GM19468 (cell line): ENCODE data around the gene ADGRL3.

Source experiments
- ATAC-seq: cut with Tn5 transposase; IDR thresholded peaks from one replicate; pipeline ENCODE4 v1.9.1; 2021; ENCODE audit warnings: mild to moderate bottlenecking, moderate library complexity, moderate number of reproducible peaks; ENCODE audit not compliant: unreplicated experiment; ENCODE audit errors: extremely low read depth

The ADGRL3 gene

DNA sequence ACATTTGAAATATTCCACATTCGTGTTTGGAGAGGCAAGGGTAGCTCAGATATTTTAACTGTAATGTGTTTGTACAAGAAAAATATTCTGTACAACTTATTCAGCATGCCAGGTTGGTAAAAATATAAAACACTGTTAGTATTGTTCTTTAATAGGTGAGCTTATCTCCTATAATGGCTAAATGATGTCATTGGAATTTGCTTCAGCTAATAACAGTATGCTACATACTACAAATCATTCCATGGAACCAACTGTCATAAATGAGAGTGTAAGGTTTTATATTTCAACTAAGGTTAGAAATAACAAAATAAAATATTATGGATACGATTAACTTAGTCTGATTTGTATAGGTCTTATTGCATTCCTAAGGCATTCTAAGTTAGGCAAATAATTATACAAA is 206.6 kb downstream of the ADGRL3 start:
- no peak for ATAC-seq

DNA sequence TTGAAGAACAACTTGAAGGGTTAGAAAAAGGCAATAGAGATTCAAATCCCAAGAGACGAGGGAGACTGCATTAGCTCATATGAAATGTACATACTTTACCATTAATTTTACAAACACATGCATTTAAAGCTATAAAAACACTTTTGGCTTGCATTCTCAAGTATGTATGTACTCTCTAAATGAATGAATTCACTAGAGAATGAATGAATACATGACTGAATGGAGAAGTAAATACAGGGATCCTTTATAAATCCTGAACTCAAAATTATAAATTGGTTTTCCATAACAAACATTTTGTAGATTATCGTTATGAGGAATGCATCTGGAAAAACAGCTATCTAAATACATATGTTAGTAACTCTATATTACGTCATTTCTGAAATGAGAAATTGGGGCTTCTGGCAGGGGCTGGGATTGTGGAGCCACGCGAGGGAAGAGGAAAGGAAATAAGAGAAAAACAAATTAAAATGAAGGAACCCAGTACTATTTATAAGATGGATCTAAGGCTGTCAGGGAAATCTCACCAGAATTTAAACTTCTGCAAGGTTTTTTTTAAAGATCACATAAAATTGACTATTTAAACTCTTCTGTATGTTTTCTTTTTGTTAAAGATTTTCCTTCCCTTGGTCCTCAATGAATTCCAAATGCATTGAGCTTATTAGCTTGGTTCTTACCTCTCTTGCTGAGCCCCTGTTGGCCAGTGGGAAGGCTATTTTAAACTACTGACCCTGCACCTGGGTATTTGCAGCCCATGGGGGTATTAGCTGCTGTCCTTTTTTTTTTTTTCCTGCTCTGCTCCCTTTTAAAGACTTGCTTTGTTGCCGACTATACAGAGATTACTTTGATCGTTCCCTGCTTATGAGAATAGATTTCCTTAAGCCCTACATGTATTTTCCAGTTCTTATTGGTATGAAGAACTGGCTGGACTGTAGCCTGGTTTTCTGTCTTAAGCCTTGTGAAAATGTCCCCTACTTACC is 207.8 kb downstream of the ADGRL3 start:
- ATAC-seq = no peak

DNA sequence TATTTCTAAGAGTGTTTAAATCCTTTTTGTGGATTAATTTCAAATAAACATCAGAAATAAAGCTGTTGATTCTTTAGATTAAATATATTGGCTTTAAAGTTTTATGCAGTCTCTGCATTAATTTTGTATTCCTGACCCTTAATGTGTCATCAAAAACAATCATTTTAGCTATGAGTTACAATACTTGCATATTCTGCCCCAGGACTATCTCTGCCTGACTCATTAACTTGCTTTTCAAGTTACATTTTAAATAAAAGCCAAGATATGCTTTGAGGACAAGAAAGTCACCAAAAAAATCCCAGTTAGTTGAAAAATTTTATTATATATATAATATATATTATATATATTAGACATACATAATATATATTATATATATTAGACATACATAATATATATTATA is 208.7 kb downstream of the ADGRL3 start:
- ATAC-seq = no peak

DNA sequence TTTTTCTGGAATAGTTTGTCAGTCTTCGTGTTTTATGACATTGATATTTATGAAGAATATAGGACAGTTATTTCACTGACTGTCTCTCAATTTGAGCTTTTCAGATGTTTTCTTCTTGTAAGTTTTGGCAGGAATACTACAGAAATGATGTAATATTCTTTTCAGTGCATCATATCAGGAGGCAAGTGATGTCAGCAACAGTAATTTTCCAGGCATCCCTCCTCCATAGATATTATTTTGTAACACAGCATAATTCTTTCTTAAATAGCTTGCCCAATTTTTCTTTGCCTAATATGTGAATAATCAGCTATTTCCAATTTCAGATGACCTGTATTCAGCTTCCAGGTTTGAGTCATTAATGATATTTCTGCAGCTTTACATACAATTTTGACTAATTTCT is 211.1 kb downstream of the ADGRL3 start:
- ATAC-seq = no peak

DNA sequence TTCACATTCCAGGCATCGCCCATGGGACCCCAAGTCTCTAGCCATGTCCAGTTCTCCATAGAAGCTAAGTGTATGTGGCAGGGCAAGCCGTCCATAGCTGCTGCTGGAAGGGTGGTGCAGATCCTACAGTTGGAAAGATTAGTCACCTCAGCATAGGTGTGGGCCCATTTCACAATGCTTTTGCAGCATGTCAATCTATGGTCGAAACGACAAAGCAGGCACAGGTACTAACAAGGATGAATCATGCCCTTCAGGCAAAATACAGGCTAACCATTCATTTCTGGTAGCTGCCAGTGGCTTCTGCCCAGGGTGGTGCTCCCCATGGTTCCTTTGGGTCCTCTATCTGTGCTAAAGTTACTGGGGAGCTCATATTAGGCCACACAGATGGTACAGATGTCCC is 225.2 kb downstream of the ADGRL3 start:
- no peak for ATAC-seq

DNA sequence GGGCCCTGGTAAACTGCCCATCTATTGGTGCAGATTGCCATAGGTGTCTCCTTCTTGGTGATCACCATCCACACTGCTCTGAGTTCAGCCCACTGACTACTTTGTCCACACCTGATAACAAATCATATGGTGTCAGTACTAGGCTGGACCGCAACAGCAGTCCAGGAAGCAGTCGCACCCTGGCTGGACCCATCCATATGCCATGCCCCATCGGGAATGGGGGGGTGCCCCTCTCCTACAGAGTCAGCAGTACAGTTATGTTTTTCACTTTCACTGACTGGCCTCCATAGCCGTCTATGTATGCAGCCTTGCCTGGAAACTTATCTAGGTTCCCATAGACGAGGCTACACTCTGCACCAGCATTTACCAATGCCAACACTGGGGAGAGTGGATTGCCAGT is 226.1 kb downstream of the ADGRL3 start:
- no peak for ATAC-seq

DNA sequence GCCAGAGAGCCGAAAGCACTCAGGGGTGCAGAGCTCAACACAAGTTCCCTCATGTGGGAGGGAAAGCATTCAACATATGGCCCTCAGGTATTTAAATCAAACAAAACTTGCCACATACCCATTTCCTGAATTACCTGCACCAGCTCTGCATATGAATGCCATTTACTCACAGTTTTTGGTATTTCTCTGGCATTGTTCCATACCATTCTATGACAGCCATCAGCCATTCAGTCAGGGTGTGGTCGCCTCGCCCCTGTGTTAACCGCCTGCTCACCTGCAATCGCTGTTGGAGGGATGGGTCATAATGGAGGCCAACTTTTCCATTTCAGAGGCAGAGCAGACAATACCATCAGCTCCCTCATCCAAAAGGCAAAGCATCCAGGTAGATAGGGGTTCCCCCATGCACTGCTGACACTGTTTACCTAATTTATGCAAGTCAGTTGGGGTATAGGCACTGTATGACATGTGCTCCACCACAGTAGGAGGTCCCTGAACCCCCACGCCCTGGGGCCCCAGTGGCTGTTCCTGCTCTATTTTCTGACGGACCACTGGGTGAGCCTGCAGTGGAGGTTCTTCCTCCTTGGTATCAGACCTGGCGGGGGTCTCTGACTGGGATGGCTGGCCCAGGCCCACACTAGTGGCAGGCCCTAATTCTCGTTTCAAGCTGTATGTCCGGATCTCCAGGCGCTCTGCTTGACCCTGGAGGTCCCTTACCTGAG is 227.1 kb downstream of the ADGRL3 start:
- no peak for ATAC-seq

DNA sequence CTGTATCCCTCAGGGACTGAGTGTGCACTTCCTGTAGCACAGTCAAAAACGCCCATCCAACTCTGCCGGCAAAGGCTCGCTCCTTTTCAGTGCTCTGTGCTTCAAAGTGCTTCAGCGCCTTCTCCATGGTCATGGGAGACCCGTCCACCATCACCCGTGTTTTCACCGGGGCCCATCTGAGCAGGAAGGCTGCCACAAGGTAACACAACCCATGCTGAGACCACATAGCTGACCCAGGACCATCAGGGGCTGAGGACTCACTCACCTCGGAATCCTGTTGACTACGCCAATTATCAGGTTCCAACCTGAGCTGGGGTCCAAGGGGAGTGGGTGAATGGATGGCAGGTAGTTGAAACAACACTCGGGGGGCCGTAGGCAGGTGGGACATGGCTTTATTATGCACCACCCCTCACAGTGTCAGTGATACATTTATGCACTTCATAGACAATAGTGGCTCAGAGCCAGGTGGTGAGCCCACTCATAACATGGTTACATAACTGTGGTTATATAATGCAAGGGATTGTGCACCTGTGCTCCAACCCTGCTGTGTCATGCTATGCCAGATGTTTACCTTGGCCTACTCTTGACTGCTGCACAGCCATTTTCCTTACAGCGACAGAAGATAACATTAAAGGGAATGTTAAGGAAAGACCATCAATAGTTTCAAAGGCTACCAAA is 227.8 kb downstream of the ADGRL3 start:
- ATAC-seq = no peak

DNA sequence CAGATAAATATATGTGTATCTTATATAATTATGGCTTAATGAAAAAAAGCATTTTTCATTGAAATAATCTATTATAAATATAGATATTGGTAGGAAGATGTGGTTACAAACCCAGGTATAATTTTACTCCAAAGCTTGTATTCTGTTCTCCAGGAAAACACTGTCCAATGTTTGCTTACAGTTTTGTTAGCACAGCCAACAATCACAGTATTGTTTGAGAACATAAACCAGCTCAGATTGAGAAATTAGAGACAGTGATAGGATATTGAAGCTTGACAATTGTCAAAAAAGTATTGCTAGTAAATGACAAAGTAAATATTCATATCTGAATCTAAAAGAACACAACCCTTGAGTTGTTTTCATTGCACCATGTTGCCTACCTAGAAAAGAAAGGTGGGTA is 228.8 kb downstream of the ADGRL3 start:
- ATAC-seq = no peak

DNA sequence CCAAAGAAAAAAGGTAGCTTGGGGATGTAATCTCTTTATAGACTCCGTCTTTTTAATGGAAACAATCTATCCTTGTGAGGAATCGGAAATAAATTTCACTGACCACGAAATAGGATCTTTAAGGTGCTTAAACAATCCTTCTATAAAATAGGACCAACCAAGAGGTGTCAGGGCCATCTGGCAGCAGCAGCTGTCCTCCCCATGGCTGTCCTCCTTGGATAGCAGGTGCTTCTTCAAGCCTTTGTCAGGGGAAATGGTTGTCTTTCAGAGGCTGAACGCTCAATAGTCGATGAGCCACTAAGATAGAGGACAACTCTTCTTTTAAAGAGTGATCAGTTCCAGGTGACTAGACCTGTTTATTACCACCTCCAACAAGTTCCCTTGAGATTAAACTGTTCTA is 231.0 kb downstream of the ADGRL3 start:
- ATAC-seq = no peak

DNA sequence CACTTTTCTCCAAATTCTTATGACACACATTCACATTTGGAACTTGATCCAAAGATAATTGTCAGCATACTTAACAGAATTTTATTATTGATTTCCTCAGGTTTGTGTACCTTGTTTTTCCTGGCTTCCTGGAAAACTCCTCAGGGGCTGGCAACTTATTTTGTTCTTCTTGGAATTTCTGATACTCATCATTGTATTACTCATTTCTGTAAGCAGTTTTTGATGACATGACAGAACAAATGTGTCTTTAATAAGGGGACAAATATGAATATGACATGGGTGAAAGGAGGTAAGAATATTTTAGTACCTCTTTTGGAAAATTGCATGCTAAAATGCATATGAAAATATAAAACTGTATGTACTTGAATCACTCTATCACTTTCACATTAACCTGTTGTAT is 237.8 kb downstream of the ADGRL3 start:
- ATAC-seq = no peak

DNA sequence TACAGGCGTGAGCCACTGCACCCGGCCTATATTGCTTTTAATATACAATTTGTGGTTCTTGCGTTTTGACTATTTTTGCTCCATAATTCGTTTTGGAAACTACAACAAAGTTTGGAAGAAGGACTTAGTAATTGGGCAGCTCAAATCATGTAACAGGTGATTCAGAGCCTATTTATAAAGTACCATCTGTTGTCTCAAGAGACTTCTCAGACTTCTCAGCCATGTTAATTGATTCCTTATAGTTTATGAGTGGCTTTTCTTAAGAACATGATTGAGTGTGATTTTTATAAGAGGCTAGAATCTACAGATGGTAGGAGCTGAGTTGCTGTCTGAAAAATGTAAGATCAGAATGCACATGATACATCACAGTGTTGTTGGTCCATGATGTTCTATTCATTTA is 240.2 kb downstream of the ADGRL3 start:
- ATAC-seq = no peak

DNA sequence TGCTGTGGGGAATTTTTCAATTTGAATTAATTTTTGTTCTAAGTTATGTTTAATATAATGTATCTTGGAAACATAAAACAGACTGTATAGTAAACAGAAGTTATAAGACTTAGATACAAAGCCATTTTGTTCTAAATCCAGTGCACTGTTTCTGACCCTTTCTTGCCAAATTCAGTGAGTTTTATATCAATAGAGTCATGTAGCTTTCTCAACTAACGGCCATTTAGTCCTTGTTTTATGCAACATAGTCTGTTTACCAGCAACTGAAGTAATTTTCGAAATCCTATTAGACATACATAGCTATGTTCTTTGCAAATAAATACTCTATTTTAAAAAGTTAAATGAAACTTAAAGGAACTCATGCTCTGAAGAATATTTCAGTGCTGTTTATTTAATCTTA is 242.8 kb downstream of the ADGRL3 start:
- no peak for ATAC-seq

DNA sequence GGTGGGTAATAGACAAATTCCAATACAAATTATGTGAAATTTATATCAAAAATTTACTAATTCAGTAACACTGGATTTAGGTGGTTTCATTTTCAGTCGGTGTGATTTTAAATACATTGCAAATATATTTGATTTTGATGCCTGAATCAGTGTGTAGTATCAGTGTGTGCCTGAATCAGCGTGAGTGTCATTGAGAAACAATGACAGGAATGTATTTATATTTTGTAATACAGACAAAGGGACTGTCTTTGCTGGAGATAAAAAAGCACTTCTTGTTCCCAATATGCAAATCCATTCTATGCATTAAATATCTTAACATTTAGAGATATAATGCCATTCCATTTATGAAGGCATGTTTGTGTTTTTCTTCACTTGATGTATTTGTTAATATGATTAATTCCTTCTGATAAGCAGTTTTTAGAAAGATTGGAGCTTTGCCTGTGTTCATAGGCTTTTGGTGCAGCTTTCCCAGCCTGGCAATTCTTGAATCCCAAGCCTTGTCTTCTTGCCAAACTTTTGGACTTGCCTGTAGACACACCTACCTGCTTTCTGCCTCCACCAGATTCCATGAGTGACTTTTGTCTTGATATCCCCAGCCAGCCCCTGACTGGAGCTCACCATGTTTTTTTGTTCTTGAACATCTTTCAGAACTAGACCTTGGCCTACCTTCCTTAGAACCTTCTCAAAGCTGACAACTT is 243.8 kb downstream of the ADGRL3 start:
- ATAC-seq = no peak

DNA sequence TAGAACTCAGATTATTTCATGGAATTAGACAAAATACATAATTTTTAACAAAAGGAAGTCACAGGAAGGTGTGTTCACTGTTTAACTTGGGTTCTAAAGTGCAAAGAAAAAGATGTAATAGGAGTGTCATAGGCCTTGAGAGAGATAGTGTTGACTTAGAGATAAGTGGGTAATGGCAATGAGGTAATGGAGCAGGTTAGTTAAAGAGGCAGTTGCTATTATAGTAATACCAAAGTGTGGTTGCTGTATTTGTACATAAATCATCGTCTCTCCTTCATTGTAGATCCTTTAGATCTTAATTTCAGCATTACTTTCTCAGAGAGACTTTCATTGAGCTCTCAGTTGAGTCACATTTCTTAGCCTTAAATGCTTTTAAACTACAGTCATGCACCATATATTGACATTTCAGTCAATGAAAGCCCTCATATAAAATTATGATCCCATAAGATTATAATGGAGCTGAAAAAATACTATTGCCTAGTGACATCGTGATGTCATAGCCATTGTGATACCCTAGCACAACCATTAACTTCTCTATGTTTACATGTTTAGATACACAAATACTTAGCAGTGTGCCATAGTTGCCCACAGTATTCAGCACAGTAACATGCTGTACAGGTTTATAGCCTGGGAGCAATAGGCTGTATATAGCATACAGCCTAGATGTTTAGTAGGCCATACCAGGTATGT is 245.4 kb downstream of the ADGRL3 start:
- no peak for ATAC-seq

DNA sequence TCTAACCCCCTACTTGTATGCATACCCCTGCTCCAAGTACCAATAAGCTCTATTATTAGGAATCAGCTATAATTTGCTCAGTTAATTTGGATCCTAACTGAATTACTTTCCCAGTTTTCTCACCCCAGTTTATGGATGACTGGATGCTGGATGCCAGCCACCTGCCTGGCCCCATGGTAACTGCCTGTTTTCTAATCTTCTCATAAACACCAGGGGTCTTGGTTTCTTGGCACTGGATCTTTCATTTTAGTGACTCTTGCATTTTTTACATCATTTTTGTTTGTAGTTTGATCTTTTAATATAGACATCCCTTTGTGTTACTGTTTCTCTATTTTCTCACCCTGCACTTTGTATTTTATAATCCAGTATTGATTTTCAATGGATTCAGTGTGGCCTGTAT is 246.8 kb downstream of the ADGRL3 start:
- ATAC-seq = no peak

DNA sequence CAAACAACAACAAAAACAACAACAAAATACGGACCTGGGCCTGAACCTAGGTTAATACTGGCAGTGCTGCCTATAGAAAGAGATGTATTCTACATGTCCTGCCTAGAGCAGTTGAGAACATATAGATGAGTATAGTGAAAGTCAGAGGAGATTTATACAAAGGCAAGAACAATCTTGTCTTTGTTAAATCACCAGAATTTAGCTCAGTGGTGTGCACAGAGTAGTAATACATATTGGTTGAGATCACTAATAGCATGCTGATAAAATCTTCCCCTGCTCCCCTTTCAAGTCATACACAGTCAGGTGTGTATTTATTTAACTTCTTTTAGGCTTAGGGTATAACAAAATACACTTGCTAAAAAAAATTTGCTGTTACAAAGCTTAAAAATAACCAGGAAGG is 247.8 kb downstream of the ADGRL3 start:
- no peak for ATAC-seq

DNA sequence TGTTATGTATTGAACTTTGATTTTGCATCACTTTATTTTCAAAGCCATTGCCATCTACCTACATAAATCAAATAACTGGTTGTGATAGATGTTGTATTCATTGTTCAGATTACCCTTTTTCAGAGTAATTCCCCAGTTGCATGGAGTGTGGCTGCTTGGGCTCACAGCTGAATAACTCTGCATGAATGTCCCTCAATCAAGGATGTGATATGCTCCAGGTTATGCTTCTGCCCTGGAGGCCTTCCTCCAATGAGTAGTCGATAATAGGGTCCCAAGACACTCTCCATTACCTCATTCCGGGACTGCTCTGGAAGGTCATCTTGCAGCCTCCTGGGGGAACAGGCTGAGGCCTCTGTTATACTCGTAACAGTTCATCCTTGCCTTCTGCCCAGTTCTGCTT is 251.8 kb downstream of the ADGRL3 start:
- ATAC-seq = no peak

DNA sequence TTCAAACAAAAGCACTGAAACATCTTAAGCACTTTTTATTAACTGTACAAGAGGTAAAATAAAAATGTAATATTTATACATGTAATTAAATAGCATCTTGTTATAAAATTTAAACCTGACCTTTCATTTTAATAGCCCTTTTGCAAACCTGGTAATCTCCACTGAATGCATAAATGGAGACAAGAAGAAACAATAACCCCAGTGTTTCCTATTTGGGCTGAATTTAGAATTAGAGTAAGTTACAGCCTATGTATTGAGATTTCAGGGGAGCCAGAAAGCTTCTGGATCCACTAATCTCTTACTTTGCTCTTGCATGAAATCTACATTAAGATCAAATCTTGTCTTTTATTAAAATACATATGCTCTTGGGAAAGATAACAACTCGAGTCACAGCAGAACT is 261.8 kb downstream of the ADGRL3 start:
- ATAC-seq = no peak
